GM23338 (cell line): Measurements from ENCODE around the gene NRDE2. TPM values are rescaled to one million over a fixed set of nuclear protein-coding genes. Genes with fewer than 3 reads are reported as not detected.

Source experiments
- ATAC-seq: fragments of 200-7000 bp; cut with Tn5 transposase; 3 replicates; pipeline ENCODE4 v1.9.1; 2020
- DNase-seq: peaks from one replicate; pipeline ENCODE4 v3.0.0-alpha.2; 2015; ENCODE audit warnings: low spot score
- H2AFZ ChIP-seq: fragments of 200-600 bp; sonication (generic); 2 replicates; pipeline ENCODE4 v1.8.0; 2016; ENCODE audit warnings: antibody characterized with exemption, mild to moderate bottlenecking, moderate library complexity
- H3F3A ChIP-seq: fragments of 200-600 bp; sonication (generic); replicated peaks from 2 replicates; pipeline ENCODE4 v1.8.0; 2017; ENCODE audit warnings: antibody characterized with exemption, mixed run types, low read depth
- H3K27ac ChIP-seq: fragments of 200-600 bp; sonication (generic); 2 replicates; pipeline ENCODE4 v1.6.1; 2016; ENCODE audit warnings: low read depth
- H3K27me3 ChIP-seq: fragments of 200-600 bp; sonication (generic); 2 replicates; pipeline ENCODE4 v1.8.0; 2016; ENCODE audit warnings: mild to moderate bottlenecking, mixed run types, moderate library complexity; ENCODE audit not compliant: insufficient read depth
- H3K36me3 ChIP-seq: fragments of 200-600 bp; sonication (generic); 2 replicates; pipeline ENCODE4 v1.8.0; 2016; ENCODE audit warnings: mild to moderate bottlenecking; ENCODE audit not compliant: insufficient read depth
- H3K4me1 ChIP-seq: fragments of 200-600 bp; sonication (generic); 2 replicates; pipeline ENCODE4 v1.8.0; 2016; ENCODE audit warnings: mild to moderate bottlenecking, moderate library complexity; ENCODE audit not compliant: insufficient read depth
- H3K4me2 ChIP-seq: fragments of 200-600 bp; sonication (generic); 2 replicates; pipeline ENCODE4 v1.7.1; 2017; ENCODE audit warnings: mixed run types
- H3K4me3 ChIP-seq: fragments of 200-600 bp; sonication (generic); 2 replicates; pipeline ENCODE4 v1.6.1; 2016; ENCODE audit warnings: mixed run types
- H3K79me2 ChIP-seq: fragments of 200-600 bp; sonication (generic); replicated peaks from 2 replicates; pipeline ENCODE4 v1.8.0; 2017; ENCODE audit warnings: mild to moderate bottlenecking; ENCODE audit not compliant: insufficient read depth
- H3K9me2 ChIP-seq: fragments of 200-600 bp; sonication (generic); 2 replicates; pipeline ENCODE4 v1.8.0; 2017; ENCODE audit not compliant: insufficient read depth
- H4K20me1 ChIP-seq: fragments of 200-600 bp; sonication (generic); replicated peaks from 2 replicates; pipeline ENCODE4 v1.8.0; 2017; ENCODE audit warnings: mild to moderate bottlenecking; ENCODE audit not compliant: insufficient read depth
- H3K27ac Mint-ChIP-seq: 2 replicates; pipeline ENCODE4 v1.8.0; 2020; ENCODE audit warnings: inconsistent platforms, mild to moderate bottlenecking, moderate library complexity, mixed read lengths
- H3K27me3 Mint-ChIP-seq: 3 replicates; pipeline ENCODE4 v1.8.0; 2022; ENCODE audit warnings: low read depth, mild to moderate bottlenecking, moderate library complexity, mixed read lengths, inconsistent platforms; ENCODE audit not compliant: insufficient read depth, poor library complexity
- H3K36me3 Mint-ChIP-seq: 3 replicates; pipeline ENCODE4 v1.8.0; 2021; ENCODE audit warnings: low read depth, mild to moderate bottlenecking, inconsistent platforms, moderate library complexity, mixed read lengths
- H3K4me1 Mint-ChIP-seq: 3 replicates; pipeline ENCODE4 v1.8.0; 2020; ENCODE audit warnings: mild to moderate bottlenecking, inconsistent platforms, mixed read lengths
- H3K4me3 Mint-ChIP-seq: 3 replicates; pipeline ENCODE4 v1.8.0; 2021; ENCODE audit warnings: moderate library complexity, mild to moderate bottlenecking, inconsistent platforms, mixed read lengths
- H3K9me3 Mint-ChIP-seq: 3 replicates; pipeline ENCODE4 v1.8.0; 2020; ENCODE audit warnings: moderate library complexity, mild to moderate bottlenecking, inconsistent platforms, mixed read lengths
- CREB1 ChIP-seq: fragments of 250-450 bp; sonication (Bioruptor Pico); IDR thresholded peaks from 2 replicates; pipeline ENCODE4 v1.5.0; 2020; ENCODE audit warnings: low read depth, mild to moderate bottlenecking, moderate library complexity
- EZH2 ChIP-seq: fragments of 200-600 bp; sonication (generic); IDR thresholded peaks from one replicate; pipeline ENCODE4 v1.8.0; 2017; ENCODE audit warnings: antibody characterized with exemption, mild to moderate bottlenecking, low read depth; ENCODE audit not compliant: unreplicated experiment
- EZH2phosphoT487 ChIP-seq: fragments of 200-600 bp; sonication (generic); IDR thresholded peaks from one replicate; pipeline ENCODE4 v1.8.1; 2018; ENCODE audit warnings: antibody characterized with exemption; ENCODE audit not compliant: unreplicated experiment
- JUNB ChIP-seq: IDR thresholded peaks from one replicate; pipeline ENCODE4 v1.6.1; 2016; ENCODE audit warnings: antibody characterized with exemption; ENCODE audit not compliant: unreplicated experiment
- NANOG ChIP-seq: IDR thresholded peaks from 2 replicates; pipeline ENCODE4 v1.6.1; 2016; ENCODE audit warnings: antibody characterized with exemption, borderline replicate concordance
- POLR2AphosphoS5 ChIP-seq: IDR thresholded peaks from 2 replicates; pipeline ENCODE4 v1.6.1; 2016; ENCODE audit warnings: antibody characterized with exemption, low read depth
- STAT1 ChIP-seq: IDR thresholded peaks from one replicate; pipeline ENCODE4 v1.6.1; 2016; ENCODE audit warnings: antibody characterized with exemption; ENCODE audit not compliant: unreplicated experiment
- ZNF114 ChIP-seq: fragments of 250-450 bp; sonication (Bioruptor Pico); IDR thresholded peaks from 2 replicates; pipeline ENCODE4 v1.5.0; 2020; ENCODE audit warnings: mild to moderate bottlenecking, moderate library complexity
- ZNF331 ChIP-seq: fragments of 250-450 bp; sonication (Bioruptor Pico); IDR thresholded peaks from 2 replicates; pipeline ENCODE4 v1.5.0; 2020; ENCODE audit warnings: low read depth, mild to moderate bottlenecking, moderate library complexity
- polyA plus RNA-seq: library from polyadenylated mRNA; unstranded; fragments of >200 nt; fragmentation: Nextera tagmentation; extraction: Ambion mirVana; gene quantifications from 2 replicates; pipeline ENCODE4 v1.2.1, GENCODE V29; 2016
- total RNA-seq: library from RNA; depleted of rRNA; stranded (reverse); fragments of >200 nt; shearing (Covaris generic); gene quantifications from 2 replicates; pipeline ENCODE4 v1.2.3, GENCODE V29; 2014
- TF ChIP-seq, protein P1 (sequence below), 2 experiments: fragments of 200-600 bp in 1 of 2; sonication (generic) in 1 of 2; conservative IDR thresholded peaks; 2 replicates each; pipeline versions ENCODE4 v1.5.1 to v1.6.1; 2016 to 2017; ENCODE audit warnings: antibody characterized with exemption in 2 of 2, low read depth in 2 of 2, mild to moderate bottlenecking in 2 of 2, moderate library complexity in 1 of 2
- TF ChIP-seq, protein P2 (sequence below): IDR thresholded peaks from one replicate; pipeline ENCODE4 v1.6.1; 2018; ENCODE audit warnings: antibody characterized with exemption; ENCODE audit not compliant: unreplicated experiment
- TF ChIP-seq, protein P3 (sequence below): IDR thresholded peaks from 2 replicates; pipeline ENCODE4 v1.6.1; 2016; ENCODE audit warnings: antibody characterized with exemption
- TF ChIP-seq, protein P4 (sequence below): fragments of 250-450 bp; sonication (Bioruptor Pico); IDR thresholded peaks from 2 replicates; pipeline ENCODE4 v1.5.0; 2020; ENCODE audit warnings: mild to moderate bottlenecking, moderate library complexity

Gene NRDE2
- total and polyA plus RNA-seq, 2 experiments from 2014 or later, result 9.8 to 20.6 TPM

DNA sequence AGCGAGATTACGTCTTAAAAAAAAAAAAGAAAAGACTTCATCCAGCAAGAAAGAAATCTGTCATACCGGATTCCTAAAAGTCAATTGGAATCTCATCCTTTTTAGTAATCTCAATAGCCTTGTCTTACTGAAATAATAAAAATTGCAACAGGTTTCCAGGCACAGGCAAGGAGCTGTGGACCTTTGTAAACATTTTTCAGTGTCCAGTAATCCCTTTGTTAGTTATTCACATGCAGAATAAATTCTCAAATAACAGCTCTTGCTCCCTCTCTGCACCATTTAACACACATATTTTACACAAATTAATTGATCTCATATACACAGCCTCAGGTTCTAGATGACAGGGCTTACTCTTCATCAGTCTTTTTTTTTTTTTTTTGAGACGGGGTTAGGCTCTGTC, 43.1 kb upstream of the NRDE2 start:
- Histone ChIP-seq H3K36me3 (no peaks in the 10 kb centered on the region), H2AFZ (no peak overlapping the region), H3K4me3 (no peak overlapping the region), H3K9me2 (no peaks in the 10 kb centered on the region), H3K27me3 (no peaks in the 10 kb centered on the region), H3K4me2 (no peak overlapping the region), H3K4me1 (no peaks in the 10 kb centered on the region), H3K79me2 (no peaks in the 10 kb centered on the region), H3K27ac (no peak overlapping the region), H4K20me1 (no peaks in the 10 kb centered on the region), H3F3A (no peaks in the 10 kb centered on the region)
- H3K4me3 Mint-ChIP-seq, result no peak overlapping the region
- H3K36me3 Mint-ChIP-seq, result no peaks in the 10 kb centered on the region
- no peaks in the 10 kb centered on the region for H3K9me3 Mint-ChIP-seq
- H3K27ac Mint-ChIP-seq, result no peak overlapping the region
- DNase-seq (no peak), ATAC-seq (no peak)
- no peaks in the 10 kb centered on the region for H3K27me3 Mint-ChIP-seq
- no peaks in the 10 kb centered on the region for H3K4me1 Mint-ChIP-seq
- TF ChIP-seq EZH2 (no peak), CREB1 (no peak), STAT1 (no peak), ZNF331 (CRISPR knock-in tag) (no peak), JUNB (no peak), EZH2phosphoT487 (no peak), ZNF114 (CRISPR knock-in tag) (no peak), NANOG (no peak), POLR2AphosphoS5 (no peak)
- TF ChIP-seq, protein P1, sequence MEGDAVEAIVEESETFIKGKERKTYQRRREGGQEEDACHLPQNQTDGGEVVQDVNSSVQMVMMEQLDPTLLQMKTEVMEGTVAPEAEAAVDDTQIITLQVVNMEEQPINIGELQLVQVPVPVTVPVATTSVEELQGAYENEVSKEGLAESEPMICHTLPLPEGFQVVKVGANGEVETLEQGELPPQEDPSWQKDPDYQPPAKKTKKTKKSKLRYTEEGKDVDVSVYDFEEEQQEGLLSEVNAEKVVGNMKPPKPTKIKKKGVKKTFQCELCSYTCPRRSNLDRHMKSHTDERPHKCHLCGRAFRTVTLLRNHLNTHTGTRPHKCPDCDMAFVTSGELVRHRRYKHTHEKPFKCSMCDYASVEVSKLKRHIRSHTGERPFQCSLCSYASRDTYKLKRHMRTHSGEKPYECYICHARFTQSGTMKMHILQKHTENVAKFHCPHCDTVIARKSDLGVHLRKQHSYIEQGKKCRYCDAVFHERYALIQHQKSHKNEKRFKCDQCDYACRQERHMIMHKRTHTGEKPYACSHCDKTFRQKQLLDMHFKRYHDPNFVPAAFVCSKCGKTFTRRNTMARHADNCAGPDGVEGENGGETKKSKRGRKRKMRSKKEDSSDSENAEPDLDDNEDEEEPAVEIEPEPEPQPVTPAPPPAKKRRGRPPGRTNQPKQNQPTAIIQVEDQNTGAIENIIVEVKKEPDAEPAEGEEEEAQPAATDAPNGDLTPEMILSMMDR (conservative IDR thresholded peaks at IDR 0.05; ENCODE audit: low read depth in 2 of 2), result no peak
- TF ChIP-seq, protein P2, sequence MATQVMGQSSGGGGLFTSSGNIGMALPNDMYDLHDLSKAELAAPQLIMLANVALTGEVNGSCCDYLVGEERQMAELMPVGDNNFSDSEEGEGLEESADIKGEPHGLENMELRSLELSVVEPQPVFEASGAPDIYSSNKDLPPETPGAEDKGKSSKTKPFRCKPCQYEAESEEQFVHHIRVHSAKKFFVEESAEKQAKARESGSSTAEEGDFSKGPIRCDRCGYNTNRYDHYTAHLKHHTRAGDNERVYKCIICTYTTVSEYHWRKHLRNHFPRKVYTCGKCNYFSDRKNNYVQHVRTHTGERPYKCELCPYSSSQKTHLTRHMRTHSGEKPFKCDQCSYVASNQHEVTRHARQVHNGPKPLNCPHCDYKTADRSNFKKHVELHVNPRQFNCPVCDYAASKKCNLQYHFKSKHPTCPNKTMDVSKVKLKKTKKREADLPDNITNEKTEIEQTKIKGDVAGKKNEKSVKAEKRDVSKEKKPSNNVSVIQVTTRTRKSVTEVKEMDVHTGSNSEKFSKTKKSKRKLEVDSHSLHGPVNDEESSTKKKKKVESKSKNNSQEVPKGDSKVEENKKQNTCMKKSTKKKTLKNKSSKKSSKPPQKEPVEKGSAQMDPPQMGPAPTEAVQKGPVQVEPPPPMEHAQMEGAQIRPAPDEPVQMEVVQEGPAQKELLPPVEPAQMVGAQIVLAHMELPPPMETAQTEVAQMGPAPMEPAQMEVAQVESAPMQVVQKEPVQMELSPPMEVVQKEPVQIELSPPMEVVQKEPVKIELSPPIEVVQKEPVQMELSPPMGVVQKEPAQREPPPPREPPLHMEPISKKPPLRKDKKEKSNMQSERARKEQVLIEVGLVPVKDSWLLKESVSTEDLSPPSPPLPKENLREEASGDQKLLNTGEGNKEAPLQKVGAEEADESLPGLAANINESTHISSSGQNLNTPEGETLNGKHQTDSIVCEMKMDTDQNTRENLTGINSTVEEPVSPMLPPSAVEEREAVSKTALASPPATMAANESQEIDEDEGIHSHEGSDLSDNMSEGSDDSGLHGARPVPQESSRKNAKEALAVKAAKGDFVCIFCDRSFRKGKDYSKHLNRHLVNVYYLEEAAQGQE, result no peak
- TF ChIP-seq, protein P3, sequence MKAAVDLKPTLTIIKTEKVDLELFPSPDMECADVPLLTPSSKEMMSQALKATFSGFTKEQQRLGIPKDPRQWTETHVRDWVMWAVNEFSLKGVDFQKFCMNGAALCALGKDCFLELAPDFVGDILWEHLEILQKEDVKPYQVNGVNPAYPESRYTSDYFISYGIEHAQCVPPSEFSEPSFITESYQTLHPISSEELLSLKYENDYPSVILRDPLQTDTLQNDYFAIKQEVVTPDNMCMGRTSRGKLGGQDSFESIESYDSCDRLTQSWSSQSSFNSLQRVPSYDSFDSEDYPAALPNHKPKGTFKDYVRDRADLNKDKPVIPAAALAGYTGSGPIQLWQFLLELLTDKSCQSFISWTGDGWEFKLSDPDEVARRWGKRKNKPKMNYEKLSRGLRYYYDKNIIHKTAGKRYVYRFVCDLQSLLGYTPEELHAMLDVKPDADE, result no peak
- TF ChIP-seq, protein P4, sequence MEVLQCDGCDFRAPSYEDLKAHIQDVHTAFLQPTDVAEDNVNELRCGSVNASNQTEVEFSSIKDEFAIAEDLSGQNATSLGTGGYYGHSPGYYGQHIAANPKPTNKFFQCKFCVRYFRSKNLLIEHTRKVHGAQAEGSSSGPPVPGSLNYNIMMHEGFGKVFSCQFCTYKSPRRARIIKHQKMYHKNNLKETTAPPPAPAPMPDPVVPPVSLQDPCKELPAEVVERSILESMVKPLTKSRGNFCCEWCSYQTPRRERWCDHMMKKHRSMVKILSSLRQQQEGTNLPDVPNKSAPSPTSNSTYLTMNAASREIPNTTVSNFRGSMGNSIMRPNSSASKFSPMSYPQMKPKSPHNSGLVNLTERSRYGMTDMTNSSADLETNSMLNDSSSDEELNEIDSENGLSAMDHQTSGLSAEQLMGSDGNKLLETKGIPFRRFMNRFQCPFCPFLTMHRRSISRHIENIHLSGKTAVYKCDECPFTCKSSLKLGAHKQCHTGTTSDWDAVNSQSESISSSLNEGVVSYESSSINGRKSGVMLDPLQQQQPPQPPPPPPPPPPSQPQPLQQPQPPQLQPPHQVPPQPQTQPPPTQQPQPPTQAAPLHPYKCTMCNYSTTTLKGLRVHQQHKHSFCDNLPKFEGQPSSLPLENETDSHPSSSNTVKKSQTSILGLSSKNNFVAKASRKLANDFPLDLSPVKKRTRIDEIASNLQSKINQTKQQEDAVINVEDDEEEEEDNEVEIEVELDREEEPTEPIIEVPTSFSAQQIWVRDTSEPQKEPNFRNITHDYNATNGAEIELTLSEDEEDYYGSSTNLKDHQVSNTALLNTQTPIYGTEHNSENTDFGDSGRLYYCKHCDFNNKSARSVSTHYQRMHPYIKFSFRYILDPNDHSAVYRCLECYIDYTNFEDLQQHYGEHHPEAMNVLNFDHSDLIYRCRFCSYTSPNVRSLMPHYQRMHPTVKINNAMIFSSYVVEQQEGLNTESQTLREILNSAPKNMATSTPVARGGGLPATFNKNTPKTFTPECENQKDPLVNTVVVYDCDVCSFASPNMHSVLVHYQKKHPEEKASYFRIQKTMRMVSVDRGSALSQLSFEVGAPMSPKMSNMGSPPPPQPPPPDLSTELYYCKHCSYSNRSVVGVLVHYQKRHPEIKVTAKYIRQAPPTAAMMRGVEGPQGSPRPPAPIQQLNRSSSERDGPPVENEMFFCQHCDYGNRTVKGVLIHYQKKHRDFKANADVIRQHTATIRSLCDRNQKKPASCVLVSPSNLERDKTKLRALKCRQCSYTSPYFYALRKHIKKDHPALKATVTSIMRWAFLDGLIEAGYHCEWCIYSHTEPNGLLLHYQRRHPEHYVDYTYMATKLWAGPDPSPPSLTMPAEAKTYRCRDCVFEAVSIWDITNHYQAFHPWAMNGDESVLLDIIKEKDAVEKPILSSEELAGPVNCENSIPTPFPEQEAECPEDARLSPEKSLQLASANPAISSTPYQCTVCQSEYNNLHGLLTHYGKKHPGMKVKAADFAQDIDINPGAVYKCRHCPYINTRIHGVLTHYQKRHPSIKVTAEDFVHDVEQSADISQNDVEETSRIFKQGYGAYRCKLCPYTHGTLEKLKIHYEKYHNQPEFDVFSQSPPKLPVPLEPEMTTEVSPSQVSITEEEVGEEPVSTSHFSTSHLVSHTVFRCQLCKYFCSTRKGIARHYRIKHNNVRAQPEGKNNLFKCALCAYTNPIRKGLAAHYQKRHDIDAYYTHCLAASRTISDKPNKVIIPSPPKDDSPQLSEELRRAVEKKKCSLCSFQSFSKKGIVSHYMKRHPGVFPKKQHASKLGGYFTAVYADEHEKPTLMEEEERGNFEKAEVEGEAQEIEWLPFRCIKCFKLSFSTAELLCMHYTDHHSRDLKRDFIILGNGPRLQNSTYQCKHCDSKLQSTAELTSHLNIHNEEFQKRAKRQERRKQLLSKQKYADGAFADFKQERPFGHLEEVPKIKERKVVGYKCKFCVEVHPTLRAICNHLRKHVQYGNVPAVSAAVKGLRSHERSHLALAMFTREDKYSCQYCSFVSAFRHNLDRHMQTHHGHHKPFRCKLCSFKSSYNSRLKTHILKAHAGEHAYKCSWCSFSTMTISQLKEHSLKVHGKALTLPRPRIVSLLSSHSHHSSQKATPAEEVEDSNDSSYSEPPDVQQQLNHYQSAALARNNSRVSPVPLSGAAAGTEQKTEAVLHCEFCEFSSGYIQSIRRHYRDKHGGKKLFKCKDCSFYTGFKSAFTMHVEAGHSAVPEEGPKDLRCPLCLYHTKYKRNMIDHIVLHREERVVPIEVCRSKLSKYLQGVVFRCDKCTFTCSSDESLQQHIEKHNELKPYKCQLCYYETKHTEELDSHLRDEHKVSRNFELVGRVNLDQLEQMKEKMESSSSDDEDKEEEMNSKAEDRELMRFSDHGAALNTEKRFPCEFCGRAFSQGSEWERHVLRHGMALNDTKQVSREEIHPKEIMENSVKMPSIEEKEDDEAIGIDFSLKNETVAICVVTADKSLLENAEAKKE (CRISPR knock-in tag), result no peak
